GM12874 (cell line): ENCODE results near the gene PUM1.

Experiments used
- CTCF ChIP-seq: IDR thresholded peaks from 2 replicates; pipeline ENCODE4 v1.5.1; 2011; ENCODE audit warnings: low read depth, mild to moderate bottlenecking, control low read depth, low read length, moderate library complexity; ENCODE audit not compliant: insufficient read depth

Gene PUM1

GRCh38 chr1:30919025-30919881 lies 146.3 kb downstream of the PUM1 start:
- no peak for TF ChIP-seq CTCF

GRCh38 chr1:30916296-30916695 lies 149.2 kb downstream of the PUM1 start:
- TF ChIP-seq CTCF, result no peak

GRCh38 chr1:30915491-30916230 lies 149.9 kb downstream of the PUM1 start:
- TF ChIP-seq CTCF, result no peak

- no peak for TF ChIP-seq CTCF
Observed at GRCh38 chr1:30914931-30915330, 150.6 kb downstream of the PUM1 start.

GRCh38 chr1:30914587-30914922 lies 151.0 kb downstream of the PUM1 start:
- no peak for TF ChIP-seq CTCF

GRCh38 chr1:30912913-30913652 lies 152.4 kb downstream of the PUM1 start:
- no peak for TF ChIP-seq CTCF

- TF ChIP-seq CTCF, result no peak
Observed at GRCh38 chr1:30912224-30912623, 153.3 kb downstream of the PUM1 start.
